NOMO-1 treated with dmso at 0.1 percent for 144 hours (cell line): ENCODE results near the gene NUP62.

Experiments used
- DNase-seq: peaks from one replicate; lab custom pipeline; 2025; ENCODE audit not compliant: unreplicated experiment; lab: John Stamatoyannopoulos, UW

Gene NUP62

DNA sequence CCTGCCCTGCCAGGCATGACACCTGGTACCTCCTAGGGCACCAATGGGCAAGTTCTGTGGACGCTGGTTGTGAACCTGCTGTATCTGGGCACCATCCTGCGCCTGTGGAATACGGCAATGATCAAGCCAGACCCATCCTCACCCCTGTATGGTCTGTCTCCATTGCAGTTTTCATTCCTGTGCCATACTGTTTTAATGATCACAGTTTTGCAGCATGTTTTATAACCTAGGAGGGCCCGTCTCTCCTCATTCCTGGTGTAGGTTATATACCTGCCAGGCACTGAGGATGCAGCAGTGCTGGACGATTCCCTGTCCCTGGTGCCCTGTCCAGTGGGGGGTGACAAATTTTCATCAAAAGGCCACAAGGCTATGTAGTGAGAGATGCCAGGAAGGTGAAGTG lies 46.2 kb downstream of the NUP62 start:
- no peak for DNase-seq

- no peak for DNase-seq
Observed at GRCh38 chr19:49882643-49883042, 46.7 kb downstream of the NUP62 start.

GRCh38 chr19:49881672-49882394 lies 47.5 kb downstream of the NUP62 start:
- no peak for DNase-seq

- DNase-seq = no peak
Observed at GRCh38 chr19:49881186-49881585, 48.1 kb downstream of the NUP62 start.

- no peak for DNase-seq
Observed at GRCh38 chr19:49880162-49880869, 49.0 kb downstream of the NUP62 start.

- DNase-seq = peak; percentile 9
Observed at GRCh38 chr19:49879243-49879963, 49.9 kb downstream of the NUP62 start.

DNA sequence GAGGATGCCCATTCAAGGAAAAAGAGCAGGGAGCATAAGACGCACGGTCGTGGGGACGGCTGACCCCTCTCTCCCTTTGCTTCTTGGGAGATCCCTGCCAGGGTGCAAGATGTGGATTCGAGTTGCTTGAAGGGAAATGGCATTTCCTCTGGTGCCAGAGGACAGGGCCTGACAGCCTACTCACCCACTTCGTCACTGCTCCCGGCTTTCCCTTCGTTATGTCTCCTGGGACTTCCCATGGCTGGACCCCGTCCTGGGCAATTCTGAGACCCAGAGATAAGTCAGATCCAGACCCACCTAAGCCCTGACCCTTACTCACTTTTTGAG lies 50.6 kb downstream of the NUP62 start:
- no peak for DNase-seq

DNA sequence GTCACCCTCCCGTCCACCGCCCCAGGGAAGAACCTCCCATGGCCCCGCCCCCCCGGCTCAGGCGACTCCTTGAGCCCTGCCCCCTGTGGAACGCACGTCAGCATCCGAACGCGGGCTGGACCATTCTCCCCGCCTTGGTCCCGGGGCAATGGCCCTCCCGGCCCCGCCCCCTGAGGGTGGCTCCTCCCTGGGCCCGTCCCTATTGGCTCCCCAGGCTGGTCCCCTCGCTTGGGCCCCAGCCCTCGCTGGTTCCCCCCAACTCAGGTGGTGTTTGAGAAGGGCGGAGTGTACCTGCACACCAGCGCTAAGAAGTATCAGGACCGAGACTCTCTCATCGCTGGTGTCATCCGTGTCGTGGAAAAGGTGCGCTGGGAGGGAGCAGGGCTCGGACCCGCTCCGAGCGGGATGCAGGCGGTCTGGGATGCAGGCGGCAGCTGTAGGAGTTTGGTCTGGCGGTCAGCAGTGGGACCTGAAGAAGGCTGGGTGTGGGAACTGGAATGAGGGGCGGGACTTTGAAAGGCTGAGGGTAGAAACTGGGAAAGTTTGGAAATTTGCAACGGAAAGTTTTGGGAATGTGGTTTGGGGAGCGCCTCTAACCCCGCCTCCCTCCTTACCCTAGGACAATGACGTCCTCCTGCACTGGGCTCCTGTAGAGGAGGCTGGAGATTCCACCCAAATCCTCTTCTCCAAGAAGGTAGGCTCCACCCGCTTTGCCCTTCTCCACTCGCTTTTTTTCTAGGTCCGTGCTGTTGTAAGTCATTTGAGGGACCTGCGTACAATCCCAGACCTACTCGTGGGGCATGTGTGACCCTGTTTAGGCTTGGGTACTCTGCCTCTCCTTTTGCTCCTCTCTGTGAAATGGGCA lies 51.2 kb downstream of the NUP62 start:
- DNase-seq = peak; percentile 92

DNA sequence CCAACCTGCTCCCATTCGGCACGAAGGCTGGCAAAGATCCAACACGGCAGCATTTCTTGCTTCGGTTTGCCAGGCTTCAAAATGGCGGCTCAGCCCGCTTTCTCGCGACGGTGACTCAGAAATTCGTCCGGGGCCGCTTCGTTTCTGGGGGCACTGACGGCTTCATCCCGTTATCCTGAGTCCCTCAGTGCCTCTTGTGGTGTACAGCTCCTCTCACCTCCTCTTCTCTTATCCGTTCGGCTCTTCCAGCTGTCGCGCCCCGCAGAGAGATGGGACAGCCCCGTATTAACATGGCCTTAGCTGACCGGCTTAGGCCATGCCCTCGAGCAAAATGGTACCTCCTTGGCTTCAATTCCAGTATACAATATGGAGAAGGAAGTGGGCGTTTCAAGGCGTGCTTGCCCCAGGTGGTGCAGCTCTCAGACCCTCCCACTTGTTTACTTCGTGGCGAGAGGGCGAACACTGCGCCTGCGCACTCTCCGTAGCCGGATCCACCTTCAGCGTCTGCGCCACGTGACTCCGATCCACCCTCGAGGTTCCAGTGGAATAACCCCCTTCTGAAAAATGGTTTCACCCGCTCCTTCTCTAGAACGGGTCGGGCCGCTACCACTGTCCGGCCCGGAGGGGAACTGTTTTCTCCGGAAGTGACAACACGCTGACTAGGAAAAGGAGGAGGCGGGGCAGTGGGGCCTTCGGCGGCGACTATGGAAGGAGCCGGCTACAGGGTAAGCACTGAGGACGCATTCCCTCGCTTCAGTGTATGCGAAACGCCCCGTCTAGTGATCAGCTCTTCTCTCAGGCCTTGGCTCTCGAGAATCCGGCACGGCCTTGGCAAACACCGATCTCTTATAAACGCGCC lies 52.1 kb downstream of the NUP62 start, which contains the start of the genes AKT1S1 and TBC1D17:
TSS of gene AKT1S1 (minus strand) at position 336 of the 859 bp plus-strand sequence. CDS start 4,060 bp downstream, outside the sequence.
TSS of gene TBC1D17 (plus strand) at position 683 of the 859 bp plus-strand sequence. CDS start at position 705, 22 bp downstream.
- DNase-seq = peak; percentile 98

- peak; percentile 98 for DNase-seq
Observed at GRCh38 chr19:49876422-49877019, 52.8 kb downstream of the NUP62 start.

DNA sequence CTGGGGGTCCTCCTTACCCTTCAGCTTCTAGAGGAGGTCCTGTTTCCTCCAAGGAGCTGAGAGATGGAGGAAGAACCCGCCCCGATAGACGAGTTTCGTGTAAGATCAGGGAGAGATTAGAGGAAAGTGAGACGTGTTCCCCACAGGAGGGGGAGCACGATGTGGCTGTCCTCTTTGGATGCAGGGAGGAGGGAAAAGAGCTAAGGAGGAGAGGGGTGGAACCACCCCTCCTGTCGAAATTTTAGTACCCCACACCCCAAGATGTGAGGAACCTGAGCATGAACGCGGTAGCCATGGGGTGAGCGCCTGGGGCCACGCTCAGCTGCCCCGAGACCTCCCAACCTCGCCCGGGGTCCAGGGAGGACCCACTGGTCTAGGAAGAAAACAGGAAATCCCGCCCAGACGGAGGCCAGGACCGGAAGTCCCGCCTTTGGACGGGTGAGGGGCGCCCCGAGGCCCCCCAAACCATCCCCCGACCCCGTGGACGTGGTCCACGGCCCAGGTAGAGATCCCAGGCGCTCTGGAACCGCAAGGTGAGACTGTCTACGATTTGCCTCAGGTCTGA lies 53.4 kb downstream of the NUP62 start:
- DNase-seq = no peak

DNA sequence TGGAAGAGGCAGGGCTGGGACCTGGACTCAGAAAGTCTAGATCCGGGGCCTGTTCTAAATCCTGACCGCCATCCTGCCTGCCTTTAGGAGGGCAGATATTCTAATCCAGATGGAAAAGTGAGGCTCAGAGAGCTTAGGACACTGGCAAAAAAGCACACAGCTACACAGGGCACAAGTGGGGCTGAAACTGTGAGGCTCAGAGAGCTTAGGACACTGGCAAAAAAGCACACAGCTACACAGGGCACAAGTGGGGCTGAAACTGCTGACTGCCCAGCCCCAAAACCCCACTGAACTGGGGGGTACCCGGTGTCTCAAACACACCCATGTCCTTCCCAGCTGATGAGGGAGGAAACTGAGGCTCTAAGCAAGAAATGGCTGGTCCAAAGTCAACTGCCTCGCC lies 54.1 kb downstream of the NUP62 start:
- DNase-seq = no peak

DNA sequence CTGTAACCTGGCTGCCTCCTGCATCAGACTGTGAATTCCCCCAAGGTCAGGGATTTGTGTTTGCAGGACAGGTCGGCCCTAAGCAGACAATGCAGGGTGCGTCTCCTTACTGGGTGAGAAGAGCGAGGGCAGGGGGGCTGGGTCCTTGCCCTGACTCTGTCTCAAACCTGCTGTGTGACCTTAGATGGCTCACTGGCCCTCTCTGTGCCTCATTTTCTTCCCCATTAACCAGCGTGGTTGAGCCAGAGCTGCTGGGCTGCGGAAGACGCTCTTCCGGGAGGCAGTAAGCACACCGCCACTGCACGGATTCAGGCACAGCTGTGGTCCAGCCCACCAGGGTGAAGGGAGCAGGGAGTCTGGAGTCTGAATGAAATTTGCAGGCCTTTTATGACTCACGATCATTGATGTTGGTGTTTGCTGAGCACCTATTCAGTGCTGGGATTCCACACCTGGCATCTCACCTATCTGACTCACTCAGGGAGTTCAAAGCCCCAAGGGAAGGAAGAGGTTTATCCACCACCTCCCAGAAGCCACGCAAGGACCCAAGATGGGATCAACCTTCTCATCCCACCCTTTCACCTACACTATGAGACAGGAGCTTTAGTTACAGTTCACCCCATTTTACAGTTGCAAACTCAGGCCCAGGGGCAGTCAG lies 54.7 kb downstream of the NUP62 start:
- DNase-seq = no peak

GRCh38 chr19:49873834-49874233 lies 55.5 kb downstream of the NUP62 start:
- no peak for DNase-seq

- no peak for DNase-seq
Observed at GRCh38 chr19:49873129-49873521, 56.2 kb downstream of the NUP62 start.

DNA sequence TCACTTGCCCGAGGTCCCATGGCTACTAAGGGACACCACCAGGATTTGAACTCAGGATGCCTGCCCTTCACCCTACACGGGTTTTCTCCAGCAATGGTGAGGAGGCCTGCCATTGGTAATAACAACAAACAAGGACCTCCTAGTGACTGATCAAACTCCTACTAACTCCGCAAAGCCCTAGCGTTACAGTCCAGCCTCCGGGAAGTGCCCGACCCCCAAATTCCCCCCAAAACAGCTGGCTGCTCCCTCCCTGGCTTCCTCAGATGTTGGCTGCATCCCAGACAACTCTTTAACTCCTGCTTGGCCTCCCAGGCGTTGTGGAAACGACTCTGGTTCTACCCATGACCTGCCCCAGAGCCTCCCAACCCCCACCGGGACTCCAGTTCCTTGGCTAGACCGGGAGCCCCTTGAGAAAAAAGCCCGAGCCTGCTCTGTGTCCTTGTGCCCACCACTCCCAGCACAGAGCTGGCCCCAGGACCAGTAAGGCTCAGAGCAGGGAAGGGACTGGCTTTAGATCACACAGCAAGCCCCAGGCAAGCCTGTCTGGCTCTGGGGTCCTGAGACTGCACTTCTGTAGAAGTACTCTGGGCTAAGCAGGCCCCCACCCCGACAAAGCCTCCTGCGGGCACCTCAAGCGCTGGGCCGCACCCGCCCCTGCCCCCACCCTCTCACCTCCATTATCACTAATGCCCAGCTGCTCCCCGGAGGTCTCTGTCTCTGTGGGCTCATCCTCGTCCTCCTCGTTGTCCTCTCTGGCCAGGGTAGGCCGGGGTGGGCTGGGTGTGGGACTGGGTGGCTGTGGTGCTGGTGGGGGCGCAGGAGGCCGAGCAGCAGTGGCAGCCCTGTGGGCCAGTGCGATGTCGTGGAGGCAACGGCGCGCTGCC lies 56.8 kb downstream of the NUP62 start:
- no peak for DNase-seq

GRCh38 chr19:49871349-49871985 lies 57.8 kb downstream of the NUP62 start:
- DNase-seq = no peak
